GM19468 (cell line): ENCODE results near the gene EPX.

Experiments
- ATAC-seq: cut with Tn5 transposase; IDR thresholded peaks from one replicate; pipeline ENCODE4 v1.9.1; 2021; ENCODE audit warnings: mild to moderate bottlenecking, moderate library complexity, moderate number of reproducible peaks; ENCODE audit not compliant: unreplicated experiment; ENCODE audit errors: extremely low read depth

EPX gene

GRCh38 chr17:58247511-58248363, 55.2 kb downstream of the EPX start:
- no peak for ATAC-seq

GRCh38 chr17:58248955-58249269, 56.4 kb downstream of the EPX start:
- no peak for ATAC-seq

GRCh38 chr17:58249270-58250133, 57.0 kb downstream of the EPX start:
- no peak for ATAC-seq

- no peak for ATAC-seq
These were observed 58.0 kb downstream of the EPX start for GRCh38 chr17:58250344-58251011.

DNA sequence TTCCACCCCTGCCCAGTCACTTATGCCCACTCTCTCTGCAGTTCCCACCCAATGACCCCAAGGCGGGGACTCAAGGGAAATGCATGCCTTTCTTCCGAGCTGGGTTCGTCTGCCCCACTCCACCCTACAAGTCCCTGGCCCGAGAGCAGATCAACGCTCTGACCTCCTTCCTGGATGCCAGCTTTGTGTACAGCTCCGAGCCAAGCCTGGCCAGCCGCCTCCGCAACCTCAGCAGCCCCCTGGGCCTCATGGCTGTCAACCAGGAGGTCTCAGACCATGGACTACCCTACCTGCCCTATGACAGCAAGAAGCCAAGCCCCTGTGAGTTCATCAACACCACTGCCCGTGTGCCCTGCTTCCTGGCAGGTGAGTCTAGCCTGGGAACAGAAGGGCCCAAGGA, 59.6 kb downstream of the EPX start:
- ATAC-seq = no peak

- ATAC-seq = no peak
These were observed 60.6 kb downstream of the EPX start for GRCh38 chr17:58253082-58253481.
